ENCODE measurements around the gene PCIF1. TPM values are rescaled to one million over a fixed set of nuclear protein-coding genes. Genes with fewer than 3 reads are reported as not detected.

PCIF1 gene
- total and polyA plus RNA-seq, 2 experiments from 2014 or later, result 11.8 to 26.0 TPM

DNA sequence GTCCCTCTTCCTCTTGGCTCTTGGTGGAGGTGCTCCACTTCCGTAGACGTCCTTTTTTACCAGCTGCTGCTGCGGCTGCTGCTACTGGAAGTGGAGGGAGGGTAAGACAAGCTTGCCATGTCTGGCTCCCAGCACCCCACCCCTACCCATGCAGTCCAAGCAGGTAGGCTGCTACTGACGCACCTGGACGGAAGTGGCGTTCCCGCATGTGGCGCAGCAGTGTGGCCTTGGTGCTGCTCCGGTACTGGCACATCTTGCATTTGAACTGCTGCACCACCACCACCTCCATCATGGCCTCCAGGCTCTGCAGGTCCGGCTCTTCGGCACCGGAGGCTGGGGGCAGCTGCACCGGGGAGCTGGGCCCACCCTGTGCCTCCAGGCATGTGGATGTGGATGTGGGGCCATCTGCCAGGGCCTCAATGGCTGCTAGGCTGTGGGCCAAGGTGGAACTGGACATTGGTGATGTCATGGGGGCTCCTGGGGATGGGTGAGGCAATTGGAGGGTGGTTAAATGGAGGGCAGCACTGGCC is 33.1 kb downstream of the PCIF1 start:
- Histone ChIP-seq H3K27me3 (no peaks in the 10 kb centered on the region), H3K36me3 (replicated peaks; ENCODE audit: insufficient read depth, low read depth) (no peaks in the 10 kb centered on the region), H3K9me3 (ENCODE audit: low read depth) (no peaks in the 10 kb centered on the region), H3K27ac (no peak overlapping the region), H3K79me2 (peaks cover 18% of the 10 kb centered on the region), H3K4me1 (ENCODE audit: insufficient read depth) (peaks cover 11% of the 10 kb centered on the region), H3K4me3 (no peak overlapping the region), H4K20me1 (ENCODE audit: insufficient read depth, poor library complexity, severe bottlenecking) (no peaks in the 10 kb centered on the region), H2AFZ (no peak overlapping the region), H3K9me2 (replicated peaks; ENCODE audit: insufficient read depth) (no peaks in the 10 kb centered on the region), H3K4me2 (no peak overlapping the region)
- TF ChIP-seq, protein P1, sequence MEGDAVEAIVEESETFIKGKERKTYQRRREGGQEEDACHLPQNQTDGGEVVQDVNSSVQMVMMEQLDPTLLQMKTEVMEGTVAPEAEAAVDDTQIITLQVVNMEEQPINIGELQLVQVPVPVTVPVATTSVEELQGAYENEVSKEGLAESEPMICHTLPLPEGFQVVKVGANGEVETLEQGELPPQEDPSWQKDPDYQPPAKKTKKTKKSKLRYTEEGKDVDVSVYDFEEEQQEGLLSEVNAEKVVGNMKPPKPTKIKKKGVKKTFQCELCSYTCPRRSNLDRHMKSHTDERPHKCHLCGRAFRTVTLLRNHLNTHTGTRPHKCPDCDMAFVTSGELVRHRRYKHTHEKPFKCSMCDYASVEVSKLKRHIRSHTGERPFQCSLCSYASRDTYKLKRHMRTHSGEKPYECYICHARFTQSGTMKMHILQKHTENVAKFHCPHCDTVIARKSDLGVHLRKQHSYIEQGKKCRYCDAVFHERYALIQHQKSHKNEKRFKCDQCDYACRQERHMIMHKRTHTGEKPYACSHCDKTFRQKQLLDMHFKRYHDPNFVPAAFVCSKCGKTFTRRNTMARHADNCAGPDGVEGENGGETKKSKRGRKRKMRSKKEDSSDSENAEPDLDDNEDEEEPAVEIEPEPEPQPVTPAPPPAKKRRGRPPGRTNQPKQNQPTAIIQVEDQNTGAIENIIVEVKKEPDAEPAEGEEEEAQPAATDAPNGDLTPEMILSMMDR (IDR thresholded peaks at IDR 0.05; ENCODE audit: poor library complexity), result no peak
- TF ChIP-seq EZH2 (IDR thresholded peaks at IDR 0.05; ENCODE audit: borderline replicate concordance) (no peak), EZH2phosphoT487 (IDR thresholded peaks at IDR 0.05; ENCODE audit: low read depth, severe bottlenecking, unreplicated experiment) (no peak)
- WGBS (ENCODE audit: low lambda C conversion rate, missing lambda C conversion rate), result 98% methylated on average over 9 of the region's 13 CpGs
- no peak for DNase-seq (ENCODE audit: low spot score)

DNA sequence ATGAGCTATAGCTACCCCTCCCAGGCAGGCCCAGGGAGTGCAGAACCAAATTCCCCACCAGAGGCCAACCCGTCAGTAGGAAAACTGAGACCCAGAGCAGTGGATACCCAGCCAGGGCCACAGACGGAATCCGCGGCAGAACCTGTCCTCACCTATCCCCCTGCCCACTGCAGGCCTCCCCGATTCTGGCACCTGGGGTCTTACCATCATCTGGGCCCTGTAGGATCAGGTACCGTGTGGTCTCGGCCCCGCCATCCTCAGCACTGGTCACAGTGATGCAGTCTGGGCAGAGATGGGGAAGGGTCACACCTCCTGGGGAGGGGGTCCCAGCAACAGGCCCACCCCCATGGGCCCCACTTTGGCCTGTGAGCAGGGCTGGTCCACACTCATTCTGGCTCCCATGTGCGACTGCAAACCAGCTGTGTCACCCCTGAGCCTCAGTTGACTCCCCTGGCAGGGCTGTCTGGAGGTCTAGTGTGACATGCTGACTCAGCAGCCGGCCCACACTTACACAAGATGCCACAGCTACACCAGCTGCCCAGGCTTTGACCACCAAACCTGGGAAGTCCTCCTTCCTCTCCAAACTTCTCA is 33.7 kb downstream of the PCIF1 start:
- Histone ChIP-seq H3K27ac (no peak overlapping the region), H3K4me1 (ENCODE audit: insufficient read depth) (peaks cover 11% of the 10 kb centered on the region)

DNA sequence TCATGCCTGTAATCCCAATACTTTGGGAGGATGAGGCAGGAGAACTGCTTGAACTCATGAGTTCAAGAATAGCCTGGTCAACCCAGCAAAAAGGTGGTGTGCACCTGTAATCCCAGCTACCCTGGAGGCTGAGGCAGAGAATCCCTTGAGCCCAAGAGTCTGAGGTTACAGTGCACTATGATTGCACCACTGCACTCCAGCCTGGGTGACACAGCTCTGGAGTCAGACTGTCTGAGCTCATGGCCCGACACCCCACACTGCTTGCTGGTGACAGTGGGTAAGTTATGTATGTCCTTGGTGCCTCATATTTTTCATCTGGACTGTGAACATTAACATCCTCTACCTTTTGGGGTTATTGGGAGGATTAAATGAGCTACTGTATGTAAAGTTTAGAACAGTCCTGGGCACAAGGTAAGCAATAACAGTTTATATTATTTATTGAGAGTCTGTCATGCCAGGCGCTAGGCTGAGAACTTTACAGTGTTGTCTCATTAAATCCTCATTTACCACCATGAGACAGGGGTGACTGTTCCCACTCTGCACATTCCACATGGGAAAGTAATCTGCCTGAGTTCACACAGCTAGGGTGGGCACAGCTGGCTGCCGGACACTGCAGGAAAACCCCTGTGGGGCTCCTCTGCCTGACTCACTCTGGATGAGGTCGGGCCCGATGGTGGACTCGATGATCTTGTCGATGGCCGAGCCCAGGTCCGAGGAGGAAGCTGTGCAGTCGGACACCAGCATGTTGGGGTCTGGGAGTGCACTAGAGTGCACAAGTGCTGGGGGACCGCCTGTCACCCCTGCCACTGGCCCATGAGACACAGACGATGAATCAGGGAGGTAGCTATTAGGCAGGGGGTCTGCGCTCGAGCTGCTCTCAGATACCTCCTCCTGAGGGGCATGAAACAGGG is 34.6 kb downstream of the PCIF1 start:
- H3K9me2 ChIP-seq (replicated peaks; ENCODE audit: insufficient read depth), result no peaks in the 10 kb centered on the region
- WGBS (ENCODE audit: low lambda C conversion rate, missing lambda C conversion rate), result 98% methylated on average over 14 of the region's 14 CpGs
- H3K27me3 ChIP-seq, result no peaks in the 10 kb centered on the region
- H3K4me2 ChIP-seq, result no peak overlapping the region
- H2AFZ ChIP-seq, result no peak overlapping the region
- no peaks in the 10 kb centered on the region for H3K36me3 ChIP-seq (replicated peaks; ENCODE audit: insufficient read depth, low read depth)
- H3K9me3 ChIP-seq (ENCODE audit: low read depth), result no peaks in the 10 kb centered on the region
- H3K27ac ChIP-seq, result no peak overlapping the region
- TF ChIP-seq EZH2 (IDR thresholded peaks at IDR 0.05; ENCODE audit: borderline replicate concordance) (no peak), EZH2phosphoT487 (IDR thresholded peaks at IDR 0.05; ENCODE audit: low read depth, severe bottlenecking, unreplicated experiment) (no peak)
- TF ChIP-seq, protein P1 (IDR thresholded peaks at IDR 0.05; ENCODE audit: poor library complexity), result no peak
- H3K4me1 ChIP-seq (ENCODE audit: insufficient read depth), result peaks cover 11% of the 10 kb centered on the region
- DNase-seq (ENCODE audit: low spot score), result no peak
- peaks cover 18% of the 10 kb centered on the region for H3K79me2 ChIP-seq
- H3K4me3 ChIP-seq, result no peak overlapping the region
- H4K20me1 ChIP-seq (ENCODE audit: insufficient read depth, poor library complexity, severe bottlenecking), result no peaks in the 10 kb centered on the region

More for the DNA sequence above, 33.7 kb downstream of the PCIF1 start:
- 98% methylated on average over 10 of the region's 10 CpGs for WGBS (ENCODE audit: low lambda C conversion rate, missing lambda C conversion rate)
- Histone ChIP-seq H3K4me3 (no peak overlapping the region), H3K9me3 (ENCODE audit: low read depth) (no peaks in the 10 kb centered on the region), H3K36me3 (replicated peaks; ENCODE audit: insufficient read depth, low read depth) (no peaks in the 10 kb centered on the region), H4K20me1 (ENCODE audit: insufficient read depth, poor library complexity, severe bottlenecking) (no peaks in the 10 kb centered on the region), H3K9me2 (replicated peaks; ENCODE audit: insufficient read depth) (no peaks in the 10 kb centered on the region), H2AFZ (no peak overlapping the region), H3K4me2 (no peak overlapping the region), H3K79me2 (peaks cover 18% of the 10 kb centered on the region), H3K27me3 (no peaks in the 10 kb centered on the region)
- TF ChIP-seq EZH2 (IDR thresholded peaks at IDR 0.05; ENCODE audit: borderline replicate concordance), result no peak
- TF ChIP-seq, protein P1 (IDR thresholded peaks at IDR 0.05; ENCODE audit: poor library complexity), result no peak
- no peak for TF ChIP-seq EZH2phosphoT487 (IDR thresholded peaks at IDR 0.05; ENCODE audit: low read depth, severe bottlenecking, unreplicated experiment)
- DNase-seq (ENCODE audit: low spot score), result no peak
